AG09319 (cell line): ENCODE data around the gene MMP14.
"Not testable (repeated sequence)": the region's sequence is repeated elsewhere in the genome, so short reads cannot be mapped to it uniquely, and the experiment has no call there.

Experiments
- DNase-seq: peaks from one replicate; pipeline ENCODE4 v3.0.0-alpha.2; 2010; ENCODE audit warnings: low read depth; ENCODE audit errors: extremely low read depth
- TF ChIP-seq, protein P1 (sequence below): IDR thresholded peaks from 2 replicates; pipeline ENCODE4 v1.5.1; 2011; ENCODE audit warnings: low read depth, mild to moderate bottlenecking, inconsistent platforms, low read length, moderate library complexity

The MMP14 gene

DNA sequence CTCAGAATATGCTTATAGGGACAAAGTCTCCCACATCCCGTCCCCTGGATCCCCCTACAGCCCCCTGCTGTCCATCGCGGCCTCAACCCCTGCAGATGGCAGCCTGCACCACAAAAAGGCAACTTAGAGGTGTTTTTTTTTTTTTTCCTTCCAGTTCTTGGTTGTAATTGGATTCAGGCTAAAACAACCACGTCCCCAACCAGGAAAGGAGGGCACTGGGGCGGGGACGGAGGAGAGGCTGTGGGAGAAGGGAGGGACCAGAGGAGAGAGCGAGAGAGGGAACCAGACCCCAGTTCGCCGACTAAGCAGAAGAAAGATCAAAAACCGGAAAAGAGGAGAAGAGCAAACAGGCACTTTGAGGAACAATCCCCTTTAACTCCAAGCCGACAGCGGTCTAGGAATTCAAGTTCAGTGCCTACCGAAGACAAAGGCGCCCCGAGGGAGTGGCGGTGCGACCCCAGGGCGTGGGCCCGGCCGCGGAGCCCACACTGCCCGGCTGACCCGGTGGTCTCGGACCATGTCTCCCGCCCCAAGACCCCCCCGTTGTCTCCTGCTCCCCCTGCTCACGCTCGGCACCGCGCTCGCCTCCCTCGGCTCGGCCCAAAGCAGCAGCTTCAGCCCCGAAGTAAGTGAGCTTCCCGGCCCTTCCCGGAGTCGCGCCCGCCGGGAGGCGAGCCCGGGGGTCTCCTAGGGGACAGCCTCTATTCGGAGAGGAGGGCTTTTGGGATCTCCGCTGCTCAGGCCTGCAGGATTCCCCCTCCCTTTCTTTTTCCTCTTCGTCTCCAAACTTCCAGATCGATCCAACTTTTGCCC is at the start of gene MMP14:
MMP14 (plus strand) TSS at position 285 of the 813 bp plus-strand sequence; CDS start at position 518, 233 bp downstream.
- DNase-seq, result peak; percentile 86

DNA sequence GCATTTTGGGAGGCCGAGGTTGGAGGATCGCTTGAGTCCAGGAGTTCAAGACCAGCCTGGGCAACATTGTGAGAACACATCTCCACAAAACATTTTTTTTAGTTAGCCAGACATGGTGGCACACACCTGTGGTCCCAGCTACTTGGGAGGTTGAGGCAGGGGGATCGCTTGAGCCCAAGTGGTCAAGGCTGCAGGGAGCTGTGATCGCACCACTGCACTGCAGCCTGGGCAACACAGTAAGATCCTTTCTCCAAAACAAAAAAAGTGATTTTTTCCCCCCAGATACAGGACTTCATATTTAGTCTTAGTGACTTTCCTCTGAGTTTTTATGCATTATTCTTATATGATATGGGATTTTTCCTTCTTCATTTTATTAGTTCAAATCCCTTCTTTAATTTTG is 49.7 kb upstream of the MMP14 start:
- TF ChIP-seq, protein P1, sequence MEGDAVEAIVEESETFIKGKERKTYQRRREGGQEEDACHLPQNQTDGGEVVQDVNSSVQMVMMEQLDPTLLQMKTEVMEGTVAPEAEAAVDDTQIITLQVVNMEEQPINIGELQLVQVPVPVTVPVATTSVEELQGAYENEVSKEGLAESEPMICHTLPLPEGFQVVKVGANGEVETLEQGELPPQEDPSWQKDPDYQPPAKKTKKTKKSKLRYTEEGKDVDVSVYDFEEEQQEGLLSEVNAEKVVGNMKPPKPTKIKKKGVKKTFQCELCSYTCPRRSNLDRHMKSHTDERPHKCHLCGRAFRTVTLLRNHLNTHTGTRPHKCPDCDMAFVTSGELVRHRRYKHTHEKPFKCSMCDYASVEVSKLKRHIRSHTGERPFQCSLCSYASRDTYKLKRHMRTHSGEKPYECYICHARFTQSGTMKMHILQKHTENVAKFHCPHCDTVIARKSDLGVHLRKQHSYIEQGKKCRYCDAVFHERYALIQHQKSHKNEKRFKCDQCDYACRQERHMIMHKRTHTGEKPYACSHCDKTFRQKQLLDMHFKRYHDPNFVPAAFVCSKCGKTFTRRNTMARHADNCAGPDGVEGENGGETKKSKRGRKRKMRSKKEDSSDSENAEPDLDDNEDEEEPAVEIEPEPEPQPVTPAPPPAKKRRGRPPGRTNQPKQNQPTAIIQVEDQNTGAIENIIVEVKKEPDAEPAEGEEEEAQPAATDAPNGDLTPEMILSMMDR, result no peak
- no peak for DNase-seq

More for the DNA sequence above, at the start of gene MMP14:
- TF ChIP-seq, protein P1, result peak; percentile 76

DNA sequence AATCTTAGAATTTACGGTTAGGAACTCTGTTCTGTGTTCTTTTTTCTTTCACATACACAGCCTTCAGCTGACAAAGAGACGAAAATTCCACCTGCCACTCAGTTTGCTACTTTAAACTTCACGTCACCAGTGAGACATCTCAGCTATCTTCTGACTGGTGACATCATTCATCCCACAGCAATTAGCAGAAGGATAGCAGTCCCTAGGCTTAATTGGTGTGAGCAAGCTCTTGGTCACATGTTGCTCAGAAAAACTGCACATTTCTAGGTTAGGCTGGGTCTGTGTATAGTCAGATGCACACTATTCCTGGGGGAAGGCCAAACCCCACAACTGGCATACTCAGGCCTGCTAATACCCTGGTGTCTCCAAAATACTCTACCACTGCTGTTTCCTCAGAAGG is 45.1 kb upstream of the MMP14 start:
- no peak for DNase-seq
- TF ChIP-seq, protein P1, result no peak

DNA sequence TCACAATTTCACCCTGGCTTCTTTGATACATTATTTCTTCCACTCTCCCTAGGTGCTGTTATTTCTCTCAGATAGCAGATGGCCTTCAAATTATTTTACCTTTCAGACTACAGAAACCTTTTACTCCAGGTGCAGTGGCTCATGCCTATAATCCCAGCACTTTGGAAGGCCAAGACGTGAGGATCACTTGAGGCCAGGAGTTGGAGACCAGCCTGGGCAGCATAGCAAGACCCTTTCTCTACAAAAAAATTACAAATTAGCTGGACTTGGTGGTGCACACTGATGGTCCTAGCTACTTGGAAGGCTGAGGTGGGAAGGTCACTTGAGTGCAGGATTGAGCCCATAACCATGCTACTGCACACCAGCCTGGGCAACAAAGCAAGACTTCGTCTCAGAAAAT is 44.2 kb upstream of the MMP14 start:
- TF ChIP-seq, protein P1, result no peak
- DNase-seq, result no peak

DNA sequence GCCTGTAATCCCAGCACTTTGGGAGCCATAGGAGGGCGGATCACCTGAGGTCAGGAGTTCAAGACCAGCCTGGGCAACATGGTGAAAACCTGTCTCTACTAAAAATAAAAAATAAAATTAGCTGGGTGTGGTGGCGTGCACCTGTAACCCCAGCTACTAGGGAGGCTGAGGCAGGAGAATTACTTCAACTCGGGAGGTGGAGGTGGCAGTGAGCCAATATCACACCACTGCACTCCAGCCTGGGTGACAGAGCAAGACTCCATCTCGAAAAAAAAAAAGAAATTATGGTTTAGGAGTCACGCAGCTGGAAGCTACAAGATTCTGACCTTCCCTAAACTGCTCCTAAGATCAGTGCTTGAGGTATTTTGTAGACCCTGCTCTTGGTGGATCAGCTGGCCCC is 42.8 kb upstream of the MMP14 start:
- DNase-seq, result not testable (repeated sequence)

DNA sequence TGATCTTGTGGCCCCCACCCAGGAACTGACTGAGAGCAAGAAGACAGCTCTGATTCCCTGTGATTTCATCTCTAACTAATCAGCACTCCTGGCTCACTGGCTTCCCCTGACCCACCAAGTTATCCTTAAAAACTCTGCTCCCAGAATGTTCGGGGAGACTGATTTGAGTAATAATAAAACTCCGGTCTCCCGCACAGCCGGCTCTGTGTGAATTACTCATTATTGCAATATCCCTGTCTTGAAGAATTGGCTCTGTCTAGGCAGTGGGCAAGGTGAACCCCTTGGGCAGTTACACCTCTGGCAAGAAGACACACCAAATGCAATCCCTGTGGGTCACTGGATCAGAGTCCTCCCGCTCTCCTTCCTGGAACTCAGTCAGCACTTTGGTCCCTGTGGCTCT is 42.4 kb upstream of the MMP14 start:
- DNase-seq, result no peak
- TF ChIP-seq, protein P1, result no peak

DNA sequence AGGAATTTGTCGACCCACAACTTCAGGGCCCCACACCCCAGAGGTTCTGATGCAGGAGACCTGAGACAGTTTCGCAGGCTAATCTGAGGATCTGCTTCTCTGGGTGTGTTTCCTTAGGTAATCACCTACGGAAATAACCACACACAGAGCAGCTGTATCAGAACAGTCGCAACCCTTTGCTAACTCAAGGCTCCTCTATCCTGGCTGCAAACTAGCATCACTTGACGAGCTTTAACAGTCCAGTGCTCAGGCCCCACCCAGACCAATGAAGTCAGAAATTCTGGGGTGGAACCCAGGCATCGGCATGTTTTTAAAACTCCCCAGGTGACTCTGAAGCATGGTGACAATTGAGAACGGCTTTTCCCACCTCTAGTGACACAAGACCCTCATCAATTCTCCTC is 41.8 kb upstream of the MMP14 start:
- DNase-seq, result no peak
- TF ChIP-seq, protein P1, result no peak
